Keratinocyte (primary cell): ENCODE data around the gene ANAPC10.

Source experiments
- CTCF ChIP-seq, 3 experiments: IDR thresholded peaks in 1 of 3; conservative IDR thresholded peaks in 1 of 3; optimal IDR thresholded peaks in 1 of 3; 2 replicates in 2 of 3; 3 replicates in 1 of 3; pipeline versions ENCODE3 to v1.5.1; 2011; ENCODE audit warnings: low read length in 3 of 3, mild to moderate bottlenecking in 3 of 3, moderate library complexity in 2 of 3, control low read depth in 1 of 3, inconsistent platforms in 1 of 3; ENCODE audit not compliant: insufficient read depth in 2 of 3; ENCODE audit errors: extremely low read depth in 1 of 3
- EZH2 ChIP-seq: IDR thresholded peaks from one replicate; pipeline ENCODE4 v1.6.1; 2012; ENCODE audit warnings: inconsistent platforms, mild to moderate bottlenecking, low read length, moderate library complexity

GRCh38 chr4:145093638-145094037, 4.4 kb downstream of the ANAPC10 start:
- TF ChIP-seq CTCF (optimal IDR thresholded peaks at IDR 0.05 in 1 of 3, IDR thresholded peaks at IDR 0.05 in 1 of 3, conservative IDR thresholded peaks at IDR 0.05 in 1 of 3; ENCODE audit: extremely low read depth in 1 of 3, insufficient read depth in 2 of 3, low read length in 3 of 3) (no peak), EZH2 (no peak)
